Stimulated activated CD4-positive, alpha-beta T cell treated with anti-CD3 and anti-CD28 coated beads, Interleukin-2, amount 100 ng/mL, for 48 hours (primary cell): ENCODE results near the gene DNLZ.
"Not testable (repeated sequence)": the region's sequence is repeated elsewhere in the genome, so short reads cannot be mapped to it uniquely, and the experiment has no call there.

Source experiments
- DNase-seq, 2 donors: peaks; one replicate each; pipeline ENCODE4 v3.0.0-alpha.2; 2020

Gene DNLZ

DNA sequence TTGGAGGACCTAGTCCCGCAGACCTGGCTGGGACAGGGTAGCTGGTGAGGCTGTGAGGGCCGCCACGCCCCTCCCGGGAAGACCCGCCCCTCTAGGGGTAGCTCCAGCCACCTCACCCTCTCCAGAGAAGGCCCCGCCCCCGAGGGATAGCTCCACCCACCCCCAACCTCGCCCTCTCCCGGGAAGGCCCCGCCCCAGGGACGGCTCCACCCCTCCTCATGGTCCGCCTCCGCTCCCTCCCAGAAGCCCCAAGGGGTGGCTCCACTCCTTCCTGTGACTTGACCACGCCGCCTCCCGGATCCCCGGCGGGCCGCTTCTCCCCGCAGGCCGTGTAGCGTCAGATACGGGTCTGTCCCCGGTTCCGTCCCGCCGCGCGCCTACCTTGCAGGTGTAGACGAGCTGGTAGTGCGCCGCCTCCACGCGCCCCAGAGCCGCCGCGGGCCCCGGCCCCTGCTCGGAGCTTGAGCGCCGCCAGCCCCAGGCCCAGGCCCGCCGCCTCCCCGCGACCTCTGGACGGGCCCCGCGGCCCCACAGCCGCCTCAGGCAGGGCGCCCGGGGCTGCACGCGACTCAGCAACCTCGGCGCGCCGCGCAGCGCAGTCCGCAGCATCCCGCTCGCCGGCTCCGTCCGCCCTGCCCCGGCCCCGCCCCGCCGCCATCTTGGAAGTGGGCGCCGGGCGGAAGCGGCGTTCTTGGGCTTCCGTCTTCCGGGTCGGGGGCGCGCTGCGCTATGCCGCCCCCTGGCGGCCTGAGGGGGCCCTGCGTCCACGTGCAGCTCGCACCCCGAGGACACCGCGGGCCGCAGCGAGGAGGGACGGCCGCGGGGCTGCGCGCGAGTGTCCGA, at the start of gene DNLZ:
Gene DNLZ, minus strand, starts transcription at position 639 of the 843 bp plus-strand sequence. Its CDS starts 30 bp downstream, at position 609.
- DNase-seq, result peak; percentile 94 to 97

DNA sequence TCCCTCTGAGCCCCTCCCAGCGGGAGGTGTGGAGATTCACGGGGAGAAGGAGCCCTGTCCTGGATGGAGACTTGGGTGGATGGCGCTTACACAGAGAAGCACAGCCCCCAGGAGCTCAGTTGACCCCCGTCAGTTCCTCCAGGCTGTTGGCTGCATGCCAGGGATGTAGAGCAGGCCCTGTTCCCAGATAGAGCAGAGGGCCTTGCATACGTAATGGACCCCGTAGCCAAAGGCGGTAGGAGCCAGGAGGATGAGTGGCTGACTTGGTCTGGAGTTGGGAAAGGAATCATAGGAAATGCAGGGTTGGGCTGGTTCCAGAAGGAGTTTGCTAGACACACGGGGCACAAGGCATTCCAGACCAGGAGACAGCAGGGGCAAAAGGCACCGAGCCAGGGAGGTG, 49.4 kb upstream of the DNLZ start:
- no peak for DNase-seq

DNA sequence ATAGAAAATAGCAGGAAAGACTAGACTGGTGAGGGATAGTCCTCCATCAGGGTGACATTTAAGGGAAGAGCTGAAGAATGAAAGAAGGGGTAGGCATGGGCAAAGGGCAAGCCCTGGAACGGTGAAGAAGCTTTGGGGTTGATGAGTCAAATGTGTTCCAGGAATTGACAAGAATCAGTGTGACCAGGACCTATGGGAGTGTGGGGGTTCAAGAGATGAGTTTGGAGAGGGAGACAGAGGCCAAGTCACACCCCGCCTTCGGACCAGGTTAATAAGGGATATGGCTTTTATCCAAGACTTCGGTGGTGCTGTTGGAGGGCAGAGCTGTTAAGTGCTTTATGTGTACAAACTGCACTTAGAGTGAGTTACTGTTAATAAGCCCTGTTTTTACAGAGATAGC, 47.8 kb upstream of the DNLZ start:
- no peak for DNase-seq

DNA sequence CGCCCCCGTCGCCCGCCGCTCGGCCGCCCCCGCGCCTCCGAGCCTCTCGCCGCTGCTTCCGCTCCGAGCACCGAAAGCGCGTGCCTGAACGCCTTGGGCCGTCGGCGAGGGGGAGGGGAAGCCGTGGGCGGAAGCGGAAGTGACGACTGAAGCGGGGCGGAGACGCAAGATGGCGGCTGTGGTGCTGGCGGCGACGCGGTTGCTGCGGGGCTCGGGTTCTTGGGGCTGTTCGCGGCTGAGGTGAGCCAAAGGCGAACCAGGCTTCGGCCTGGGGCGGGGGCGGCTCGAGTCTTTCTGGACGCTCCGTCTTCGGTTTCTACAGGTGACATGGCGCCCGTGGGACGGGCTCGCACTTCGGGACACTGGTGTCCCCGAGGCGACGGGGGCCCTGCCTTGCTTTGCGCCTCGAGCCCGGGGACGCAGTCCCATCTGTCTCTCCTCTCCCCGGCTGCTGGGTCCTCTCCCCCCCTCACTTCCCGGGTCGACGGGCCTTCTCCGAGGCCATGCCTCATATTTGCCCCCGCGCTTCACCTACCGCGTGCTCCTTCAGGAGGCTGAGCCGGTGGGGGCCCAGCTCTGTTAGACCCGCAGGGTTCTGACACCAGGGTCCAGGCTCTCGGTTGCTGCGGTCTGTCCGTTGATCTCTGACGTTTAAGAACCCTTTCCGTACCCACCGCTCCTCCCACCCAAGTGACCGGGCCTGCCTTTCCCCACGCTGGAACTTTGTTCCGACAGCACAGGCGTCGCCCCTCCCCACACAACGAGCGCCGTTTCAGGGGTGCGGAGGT, 47.1 kb upstream of the DNLZ start, which contains the start of the genes ENTR1 and PMPCA:
Gene ENTR1, minus strand, starts transcription at position 115 of the 788 bp plus-strand sequence. CDS start 217 bp downstream, outside the sequence.
Gene PMPCA, plus strand, starts transcription at position 159 of the 788 bp plus-strand sequence. Its CDS starts 11 bp downstream, at position 170.
- peak; percentile 98 to 99 for DNase-seq

DNA sequence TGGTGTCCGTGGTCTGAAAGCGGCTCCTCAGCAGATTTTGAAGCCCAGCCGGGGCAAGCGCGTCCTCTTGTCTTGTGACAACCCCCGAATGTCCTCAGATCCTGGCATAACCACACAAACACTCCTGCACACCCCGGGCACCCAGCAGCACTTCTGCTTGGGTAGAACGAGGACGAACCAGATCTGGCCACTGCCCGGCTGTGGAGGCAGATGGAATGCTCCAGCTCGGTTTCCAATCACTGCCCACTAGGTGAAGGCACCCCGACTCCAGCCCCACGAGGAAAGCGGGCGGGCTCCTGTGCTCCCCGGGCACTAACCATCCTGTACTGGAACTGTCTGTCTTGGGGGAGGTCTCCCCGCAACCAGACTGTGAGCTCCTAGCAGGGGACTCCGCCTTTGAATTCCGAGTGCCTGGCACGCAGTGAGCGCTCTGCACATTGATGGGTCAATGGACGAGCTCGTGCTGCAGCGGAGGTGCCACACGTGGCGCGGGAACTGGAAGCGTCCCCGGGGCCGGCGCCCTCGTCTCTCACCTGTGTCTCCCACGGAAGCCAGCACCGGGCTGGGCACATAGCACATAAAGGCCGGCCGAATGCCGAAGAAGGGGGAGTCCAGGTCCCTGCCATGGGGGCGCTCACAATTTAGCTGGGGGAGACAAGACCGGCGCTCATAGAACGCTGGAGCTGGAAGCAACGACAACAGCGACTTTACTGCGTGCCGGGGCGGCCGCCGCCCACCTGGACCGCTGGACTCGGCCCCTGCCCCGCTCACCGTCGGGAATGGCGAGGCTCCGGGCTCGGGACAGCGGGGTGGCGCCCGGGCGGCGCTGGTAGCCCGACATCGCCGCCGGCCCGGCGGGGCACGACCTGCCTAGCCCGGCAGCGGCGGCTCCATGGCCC, 46.3 kb upstream of the DNLZ start:
- DNase-seq, result peak in 1 of 2 donors; percentile 33

DNA sequence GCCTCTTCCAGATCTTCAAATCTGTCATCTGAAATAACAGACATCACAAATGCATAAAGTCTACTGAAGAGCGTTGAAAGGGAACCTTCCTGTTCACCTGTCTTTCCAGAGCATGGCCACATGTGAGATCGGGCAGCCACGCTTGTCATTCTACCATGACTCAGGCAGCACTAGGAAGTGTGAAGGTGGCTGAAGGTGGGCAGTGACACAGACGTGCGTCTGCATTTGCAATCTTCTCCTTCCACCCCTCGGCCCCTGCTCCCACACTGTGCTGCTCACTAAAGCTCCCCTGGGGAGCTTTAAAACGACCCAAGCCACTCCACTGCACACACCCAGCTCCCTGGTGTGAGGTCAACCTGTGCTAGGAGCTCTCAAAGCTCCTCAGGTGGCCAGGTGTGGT, 44.4 kb upstream of the DNLZ start:
- DNase-seq, result no peak

DNA sequence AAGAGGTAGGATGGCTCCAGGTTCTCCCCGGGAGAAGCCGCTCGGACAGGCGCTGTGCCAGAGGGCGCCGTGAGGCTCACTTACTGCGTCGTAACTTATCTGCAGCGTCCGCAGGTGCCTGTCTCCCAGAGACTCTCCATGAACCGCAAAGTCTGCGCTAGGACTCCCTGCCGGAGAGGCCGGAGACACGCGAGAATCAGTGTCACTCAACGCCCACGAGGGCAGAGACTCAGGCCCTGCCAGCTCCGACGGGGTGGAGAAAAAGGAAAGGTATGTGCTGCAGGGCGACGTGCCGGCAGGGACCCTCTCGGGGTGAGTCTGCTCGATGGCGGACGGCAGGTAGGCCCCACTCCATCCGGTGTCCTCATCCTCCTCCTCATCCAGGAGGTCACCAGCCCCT, 43.5 kb upstream of the DNLZ start:
- DNase-seq, result not testable (repeated sequence)

DNA sequence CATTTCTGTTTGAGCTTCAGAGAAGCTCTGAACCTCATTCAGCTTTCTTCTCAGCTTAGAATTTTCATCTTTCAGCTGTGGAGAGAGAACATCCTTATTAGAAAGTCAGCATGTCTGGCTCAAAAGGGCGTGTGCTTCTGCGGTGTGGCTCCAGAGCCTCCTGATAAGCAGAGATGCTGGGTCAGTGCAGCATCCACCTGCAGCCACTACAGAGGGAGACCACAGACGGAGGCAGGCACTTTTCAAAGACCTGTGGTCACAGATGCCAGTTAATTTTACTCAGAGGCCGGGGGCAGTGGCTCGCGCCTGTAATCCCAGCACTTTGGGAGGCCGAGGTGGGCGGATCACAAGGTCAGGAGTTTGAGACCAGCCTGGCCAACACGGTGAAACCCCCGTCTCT, 42.4 kb upstream of the DNLZ start:
- not testable (repeated sequence) for DNase-seq

DNA sequence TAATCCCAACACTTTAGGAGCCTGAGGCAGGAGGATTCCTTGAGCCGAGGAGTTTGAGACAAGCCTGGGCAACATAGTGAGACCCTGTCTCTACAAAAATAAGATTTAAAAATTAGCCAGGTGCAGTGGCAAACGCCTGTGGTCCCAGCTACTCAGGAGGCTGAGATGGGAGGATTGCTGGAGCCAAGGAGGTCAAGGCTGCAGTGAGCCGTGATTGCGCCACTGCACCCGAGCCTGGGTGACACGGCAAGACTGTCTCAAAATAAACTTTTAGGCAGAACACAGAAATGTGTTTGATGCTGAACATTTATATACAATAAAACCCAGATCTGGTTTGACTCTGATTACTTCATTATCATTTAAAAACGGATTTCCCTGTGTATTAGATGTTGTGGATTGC, 41.9 kb upstream of the DNLZ start:
- no peak for DNase-seq

DNA sequence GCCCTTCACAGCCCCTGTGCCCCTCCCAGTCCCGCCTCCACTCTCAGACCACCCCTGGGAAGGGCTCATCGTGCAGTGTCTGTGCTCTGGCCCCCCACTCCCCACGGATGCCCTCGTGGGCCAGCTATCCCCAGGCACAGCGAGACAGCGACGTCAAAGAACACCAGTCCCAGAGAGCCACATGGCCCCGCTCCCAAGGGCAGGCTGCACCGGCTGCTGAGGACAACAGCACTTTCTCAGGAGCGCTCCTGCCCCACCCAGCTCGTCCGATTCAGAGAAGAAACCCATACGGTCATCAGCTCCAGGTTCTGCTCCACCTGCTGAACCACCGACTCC, 41.2 kb upstream of the DNLZ start:
- no peak for DNase-seq

DNA sequence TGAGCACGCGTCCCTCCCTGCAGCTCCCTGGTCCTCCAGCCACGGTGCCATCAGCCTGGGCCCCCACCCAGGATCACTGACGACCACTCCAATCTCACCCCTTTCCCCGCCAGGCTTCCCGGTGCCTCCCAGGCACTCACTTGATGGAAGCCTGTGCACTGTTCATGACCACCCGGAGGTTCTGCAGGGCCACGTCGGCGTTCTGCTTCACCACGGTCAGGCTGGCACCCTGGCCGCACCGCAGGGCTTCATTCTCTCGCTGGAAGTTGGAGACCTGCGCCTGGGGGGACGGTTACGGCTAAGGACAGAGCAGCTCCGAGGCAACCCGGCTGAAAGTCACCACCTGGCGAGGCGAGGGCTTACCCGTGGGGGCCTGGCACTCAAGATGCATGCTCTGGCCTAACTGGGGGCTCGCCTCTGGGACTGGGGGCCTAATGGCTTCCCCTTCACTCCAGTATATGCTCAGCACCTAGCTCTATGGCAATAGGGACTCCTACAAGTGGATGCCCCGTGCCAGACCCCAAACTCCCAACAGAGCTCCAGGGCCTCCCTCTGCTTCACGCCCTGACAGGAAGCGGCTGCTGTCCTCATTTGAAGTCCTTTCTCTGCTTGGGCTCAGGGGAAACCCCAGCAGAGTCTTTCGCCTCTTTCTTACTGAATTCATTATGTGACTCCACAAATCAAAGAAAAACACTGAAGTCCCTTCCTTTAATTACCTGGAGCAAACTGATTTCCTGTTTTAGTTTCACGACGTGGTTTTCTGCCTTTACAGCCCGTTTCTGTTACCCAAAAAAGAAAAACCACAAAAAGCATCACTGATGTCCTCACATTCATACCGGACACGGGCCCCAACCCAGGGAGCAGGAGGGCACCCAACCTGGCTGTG, 40.6 kb upstream of the DNLZ start:
- peak in 1 of 2 donors; percentile 25 for DNase-seq

DNA sequence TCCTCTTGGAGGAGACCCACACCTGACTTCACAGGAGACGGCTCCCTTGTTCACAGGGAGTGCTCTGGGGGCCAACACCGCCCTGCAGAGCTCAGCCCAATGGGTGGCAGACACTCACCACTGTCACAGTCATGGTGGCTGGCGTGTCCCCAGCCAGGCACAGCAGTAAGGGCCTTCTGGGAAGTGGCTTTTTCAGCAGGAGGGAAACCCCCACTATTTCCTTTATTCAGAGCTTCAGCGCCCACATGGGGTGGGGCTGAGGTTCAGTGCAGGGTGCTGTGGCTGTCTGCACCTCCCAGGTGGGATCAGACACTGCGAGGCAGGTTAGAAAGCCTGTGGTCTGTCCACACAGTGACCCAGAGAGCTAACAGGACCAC, 40.0 kb upstream of the DNLZ start:
- DNase-seq, result peak; percentile 53 to 55

DNA sequence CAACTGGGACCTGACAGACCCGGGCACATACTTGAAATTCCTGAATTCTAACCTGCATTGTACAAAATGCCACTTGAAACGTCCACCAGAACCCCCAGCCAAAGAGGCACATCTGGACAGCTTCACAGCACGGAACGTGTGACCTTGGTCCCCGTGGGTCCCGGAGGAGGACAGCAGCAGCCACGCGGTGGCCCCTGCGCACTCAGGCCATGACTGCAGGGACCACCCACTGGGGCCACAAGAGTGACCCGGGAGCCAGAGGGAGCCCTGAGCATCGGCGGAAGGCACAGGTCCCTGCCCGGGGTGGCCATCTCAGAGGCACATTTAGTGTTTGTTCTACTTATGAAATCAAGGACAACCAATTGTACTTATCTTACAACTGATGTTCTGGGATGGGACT, 38.5 kb upstream of the DNLZ start:
- no peak for DNase-seq

DNA sequence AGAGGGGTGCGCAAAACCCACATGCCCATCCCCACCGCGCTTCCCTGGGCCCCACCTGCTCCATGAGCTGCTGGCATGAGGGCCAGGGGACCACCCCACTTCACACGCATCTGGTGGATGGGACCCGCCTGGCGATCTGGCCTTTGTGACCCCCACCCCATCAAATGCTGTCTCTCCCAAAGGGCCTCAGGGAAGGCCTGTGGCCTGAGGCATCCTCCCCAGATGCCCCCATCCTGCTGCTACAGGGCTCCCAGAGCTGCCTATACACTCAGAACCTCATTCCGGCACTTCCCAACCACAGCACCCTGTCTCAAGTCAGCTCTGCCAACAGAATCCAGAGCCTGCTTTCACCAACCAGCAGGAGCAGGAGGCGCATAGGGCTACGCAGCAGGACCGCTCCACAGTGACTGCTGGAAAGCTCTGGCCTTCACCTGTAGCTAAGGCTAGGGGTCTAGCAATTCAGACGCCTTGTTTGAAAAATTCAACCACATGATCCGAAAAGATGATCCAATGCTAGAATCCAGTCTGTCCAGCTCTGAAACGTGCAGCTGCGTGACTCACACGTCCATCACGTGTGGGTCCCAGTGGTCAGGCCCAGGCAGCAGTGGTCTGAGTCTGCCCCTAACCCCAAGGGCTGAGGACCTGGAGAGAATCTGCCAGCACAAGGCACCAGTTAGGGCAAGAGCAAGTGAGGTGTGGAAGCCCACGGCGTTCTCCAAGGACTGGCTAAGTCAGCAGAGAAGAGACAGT, 37.8 kb upstream of the DNLZ start:
- no peak for DNase-seq

DNA sequence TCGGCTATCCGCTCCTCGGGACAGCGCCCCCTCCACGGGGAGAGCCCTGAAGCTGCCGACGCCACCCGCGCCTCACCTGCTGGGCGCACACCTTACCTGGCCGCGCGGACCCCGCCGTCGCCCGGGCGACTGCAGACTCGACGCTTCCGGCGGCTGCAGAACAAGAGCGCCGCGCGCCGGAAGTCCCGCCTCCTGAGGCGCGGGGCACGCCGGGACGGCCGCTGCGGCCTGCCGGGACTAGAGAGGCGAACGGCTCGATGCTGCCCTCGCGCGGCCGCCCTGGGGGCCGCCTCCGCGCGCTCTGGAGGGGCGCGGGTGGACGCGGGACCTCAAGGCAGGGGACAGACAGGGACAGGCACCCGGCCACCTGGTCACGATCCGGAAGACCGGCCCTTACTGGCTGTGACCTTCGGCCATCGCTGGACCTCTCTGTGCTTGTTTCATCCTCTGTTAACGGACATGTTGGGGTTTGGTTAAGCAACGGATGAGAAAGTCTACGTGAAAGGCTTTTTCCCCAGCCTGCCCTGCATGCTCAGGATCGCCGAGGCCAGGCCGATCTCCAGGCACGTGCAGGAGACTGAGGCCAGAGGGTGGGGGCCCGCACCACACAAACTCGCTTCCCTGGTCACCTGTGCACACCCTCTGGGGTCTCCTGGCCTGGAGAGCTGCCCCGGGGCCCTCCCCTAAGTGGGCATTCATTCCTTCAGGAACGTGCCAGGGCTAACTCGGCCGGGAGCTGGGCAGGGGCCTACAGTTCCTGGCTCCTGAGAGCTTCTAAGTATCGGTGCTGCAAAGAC, 36.7 kb upstream of the DNLZ start, which contains the start of gene SNAPC4:
Gene SNAPC4, minus strand, starts transcription at position 133 of the 797 bp plus-strand sequence. CDS start 1,742 bp downstream, outside the sequence.
- DNase-seq, result peak; percentile 83 to 89

DNA sequence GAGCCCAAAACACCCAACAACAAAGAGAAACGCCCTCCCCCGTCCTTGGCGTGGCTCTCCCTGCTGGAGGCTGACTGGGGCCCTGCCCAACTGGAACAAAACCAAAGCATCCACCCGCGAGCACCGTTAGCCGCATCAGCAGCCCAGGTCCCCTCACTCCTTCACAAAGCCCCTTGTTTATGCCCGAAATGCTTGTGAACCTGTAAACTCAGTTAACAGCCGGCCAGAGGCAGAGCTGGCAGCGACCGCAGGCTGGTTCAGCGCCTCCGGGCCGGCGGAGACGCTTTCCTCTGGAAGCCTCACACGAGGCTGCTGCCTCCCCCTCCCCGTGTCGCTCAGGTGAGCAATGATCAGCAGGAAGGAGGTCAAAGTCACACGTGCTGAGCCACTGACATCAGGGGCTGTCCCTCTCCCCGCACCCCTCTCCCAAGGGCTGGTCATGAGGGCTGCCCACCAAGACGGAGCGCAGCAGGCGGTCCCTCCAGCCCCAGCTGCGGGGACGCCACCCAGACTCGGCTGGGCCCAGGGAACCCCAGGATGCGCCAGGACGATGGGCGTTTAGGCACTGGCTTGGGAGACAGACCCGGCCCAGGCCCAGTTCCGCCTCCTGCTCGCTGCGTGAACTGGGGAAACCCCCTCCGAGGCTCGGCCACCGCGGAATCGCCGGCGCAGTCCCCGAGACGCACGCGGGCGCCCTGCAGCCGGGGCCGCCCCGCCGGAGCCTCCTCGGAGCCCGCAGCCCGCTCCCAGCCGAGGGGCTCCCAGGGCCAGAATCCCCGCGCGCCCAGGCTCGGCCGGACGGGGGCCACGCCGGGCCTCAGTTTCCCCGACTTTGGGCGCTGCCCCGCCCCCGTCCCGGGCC, 35.9 kb upstream of the DNLZ start:
- DNase-seq, result peak in 1 of 2 donors; percentile 28

DNA sequence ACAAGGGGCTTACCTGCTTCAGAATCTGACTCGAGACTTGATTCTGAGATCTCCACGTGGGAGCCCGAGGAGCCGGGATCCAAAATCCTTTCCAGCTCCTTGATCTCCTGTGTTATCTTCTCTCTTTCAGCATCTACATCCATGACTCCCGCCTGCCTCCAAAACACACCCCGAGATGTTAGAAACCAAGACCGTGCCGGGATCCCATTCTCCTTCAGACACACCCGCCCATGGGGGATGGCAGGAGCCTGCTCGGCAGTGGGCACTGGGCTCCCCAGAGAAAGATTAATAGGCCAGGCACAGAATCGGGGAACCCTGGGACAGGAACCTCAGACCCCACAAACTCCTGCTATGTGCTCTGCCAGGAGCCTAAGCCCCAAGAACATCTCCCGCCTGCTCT, 34.7 kb upstream of the DNLZ start:
- DNase-seq, result no peak

DNA sequence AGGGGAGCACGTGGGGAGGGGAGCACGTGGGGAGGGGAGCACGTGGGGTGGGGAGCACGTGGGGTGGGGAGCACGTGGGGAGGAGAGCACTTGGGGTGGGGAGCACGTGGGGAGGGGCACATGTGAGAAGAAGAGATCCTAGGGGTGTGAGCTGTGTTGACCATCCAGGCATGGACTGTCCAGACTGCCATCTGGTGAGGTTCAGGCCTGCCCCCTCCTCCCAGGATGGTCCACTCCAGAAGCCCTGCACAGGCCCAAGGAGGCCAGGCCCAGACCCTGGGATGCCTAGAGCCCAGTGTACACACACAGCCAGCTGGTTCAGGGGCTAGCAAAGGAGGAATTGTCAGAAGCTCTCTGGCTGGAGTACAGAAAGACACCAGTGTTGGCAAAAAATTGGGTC, 34.1 kb upstream of the DNLZ start:
- no peak for DNase-seq

DNA sequence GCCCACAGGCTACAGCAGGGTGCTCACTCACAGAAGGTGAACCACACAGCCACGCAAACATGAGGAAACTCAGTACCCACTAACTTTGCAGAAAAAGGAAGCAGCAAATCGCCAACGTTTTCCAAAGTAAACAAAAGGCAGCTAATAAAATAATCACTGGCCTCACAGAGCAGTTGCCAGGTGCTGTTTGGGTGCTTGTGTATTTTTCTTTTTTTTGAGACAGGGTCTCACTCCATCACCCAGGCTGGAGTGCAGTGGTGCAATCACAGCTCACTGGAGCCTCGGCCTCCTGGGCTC, 32.6 kb upstream of the DNLZ start:
- DNase-seq, result no peak
